Choroid plexus epithelial cell (primary cell): ENCODE measurements around the gene MYBPH.

ENCODE experiments used
- DNase-seq: peaks from one replicate; pipeline ENCODE4 v3.0.0-alpha.2; 2010; ENCODE audit warnings: low read depth
- H3K4me3 ChIP-seq: 2 replicates; pipeline ENCODE4 v1.5.1; 2011; ENCODE audit warnings: low read depth, mild to moderate bottlenecking, control low read depth, low read length, moderate library complexity
- CTCF ChIP-seq: conservative IDR thresholded peaks from 2 replicates; pipeline ENCODE4 v1.5.1; 2011; ENCODE audit warnings: low read depth, mild to moderate bottlenecking, control low read depth, inconsistent platforms, low read length, moderate library complexity

The MYBPH gene

GRCh38 chr1:203175237-203175826, at the start of gene MYBPH:
MYBPH (minus strand) TSS chr1:203175826; CDS start chr1:203175755, 71 bp downstream.
- H3K4me3 ChIP-seq: no peak within 1 kb of the TSS
- no peak for TF ChIP-seq CTCF
- no peak for DNase-seq

DNA sequence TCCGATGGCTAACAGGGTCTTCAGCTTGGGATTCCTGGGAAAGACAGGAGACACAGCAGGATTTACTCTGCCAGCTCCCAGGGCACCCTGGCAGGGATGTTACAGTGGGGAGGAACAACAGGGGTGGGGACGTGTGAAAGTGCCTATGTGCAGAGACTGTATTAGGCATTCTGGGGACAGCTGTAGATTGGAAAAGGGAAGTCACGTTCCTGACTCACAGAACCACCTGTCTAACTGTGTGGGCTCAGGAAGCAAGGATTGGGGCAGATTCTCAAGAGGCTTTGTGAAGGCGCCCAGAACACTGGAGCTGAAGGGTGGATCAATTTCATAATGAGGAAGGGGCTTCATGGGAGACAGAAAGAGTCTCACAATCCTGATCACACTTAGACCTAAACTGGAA, 49.4 kb upstream of the MYBPH start:
- no peak for TF ChIP-seq CTCF
- H3K4me3 ChIP-seq: no peak overlapping the region
- no peak for DNase-seq

DNA sequence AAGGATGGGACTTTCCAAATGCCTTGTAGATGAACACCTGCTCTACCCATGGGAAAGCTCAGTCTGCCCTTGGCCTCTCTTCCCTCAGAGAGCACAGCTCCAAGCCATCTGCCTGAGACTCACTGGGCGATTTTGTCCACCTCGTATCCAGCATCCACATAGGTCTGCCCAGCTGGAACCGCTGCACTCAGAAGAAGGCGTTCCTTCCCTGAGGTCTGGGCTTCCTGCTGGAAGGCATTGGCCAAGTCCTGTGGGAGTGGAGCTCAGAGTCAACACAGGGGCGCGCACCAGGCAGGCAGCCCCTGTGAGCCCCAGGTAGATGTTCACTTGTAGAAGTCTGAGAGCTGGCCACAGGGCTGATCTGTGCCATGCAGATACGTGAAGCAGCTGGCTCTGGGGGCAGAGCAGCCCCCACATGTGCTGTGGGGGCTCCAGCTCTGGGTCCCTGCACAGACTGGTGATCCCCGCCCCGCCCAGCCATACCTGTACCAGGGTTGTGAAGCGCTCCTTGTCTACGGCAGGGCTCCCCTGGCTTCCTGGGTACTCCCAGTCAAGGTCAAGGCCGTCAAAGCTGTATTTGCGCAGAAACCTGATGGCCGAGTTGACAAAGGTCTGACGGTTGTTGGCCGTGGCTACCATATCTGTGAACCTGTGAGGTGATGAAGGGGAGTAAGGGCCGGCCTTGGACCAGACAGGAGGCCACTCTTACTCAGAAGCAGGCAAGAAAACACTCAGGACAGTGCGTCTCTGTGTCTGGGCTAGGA, 47.6 kb upstream of the MYBPH start:
- no peak for TF ChIP-seq CTCF
- no peak for DNase-seq
- no peak overlapping the region for H3K4me3 ChIP-seq

DNA sequence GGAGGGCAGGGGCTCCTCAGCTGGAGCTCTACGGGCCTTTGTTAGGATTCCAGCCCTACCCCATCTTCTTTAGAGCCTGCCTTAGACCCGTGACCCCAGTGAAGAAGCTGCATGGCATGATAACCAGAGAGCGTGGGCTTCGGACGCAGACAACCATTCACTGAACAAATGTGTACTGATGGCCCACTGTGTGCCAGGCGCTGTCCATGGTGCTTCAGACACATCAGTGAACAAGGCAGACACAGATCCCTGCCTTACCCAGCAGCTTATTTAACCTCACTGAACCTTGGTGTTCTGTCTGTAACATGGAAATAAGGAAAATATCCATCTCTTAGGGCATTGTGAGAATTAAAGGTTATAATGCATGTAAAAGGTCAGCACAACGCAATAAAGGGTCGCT, 44.3 kb upstream of the MYBPH start:
- TF ChIP-seq CTCF: no peak
- no peak for DNase-seq
- no peak overlapping the region for H3K4me3 ChIP-seq

GRCh38 chr1:203219171-203219570, 43.5 kb upstream of the MYBPH start:
- no peak overlapping the region for H3K4me3 ChIP-seq
- DNase-seq: no peak
- no peak for TF ChIP-seq CTCF

- TF ChIP-seq CTCF: no peak
- H3K4me3 ChIP-seq: no peak overlapping the region
- no peak for DNase-seq
Measured at GRCh38 chr1:203217668-203218067, 42.0 kb upstream of the MYBPH start.
